Stomach (tissue), 9 donors: ENCODE measurements around the gene L1CAM. TPM values are rescaled to one million over a fixed set of nuclear protein-coding genes. Genes with fewer than 3 reads are reported as not detected.
A peak's percentile ranks its signal among the peaks of the same experiment; 100 is the strongest.

Source experiments
- DNase-seq, 2 donors: peaks; one replicate each; pipeline versions ENCODE4 v3.0.0 to v3.0.0-alpha.2; 2013 to 2019
- H3K27ac ChIP-seq, 5 donors: fragments of 200-600 bp in 4 of 5; sonication (generic) in 4 of 5; one replicate each; pipeline ENCODE4 v1.5.1; 2013 to 2019; ENCODE audit warnings: mild to moderate bottlenecking in 1 of 5, moderate library complexity in 1 of 5
- H3K27me3 ChIP-seq, 3 donors: fragments of 200-600 bp; sonication (generic); one replicate each; pipeline ENCODE4 v1.5.1; 2017 to 2019; ENCODE audit warnings: mixed run types in 1 of 3
- H3K36me3 ChIP-seq, 4 donors: fragments of 200-600 bp; sonication (generic); 1 replicate in 3 of 4; 2 replicates in 1 of 4; pipeline ENCODE4 v1.5.1; 2016 to 2019
- H3K4me1 ChIP-seq, 4 donors: fragments of 200-600 bp; sonication (generic); one replicate each; pipeline ENCODE4 v1.5.1; 2016 to 2019
- H3K4me3 ChIP-seq, 4 donors: fragments of 200-600 bp; sonication (generic) in 3 of 4; one replicate each; pipeline ENCODE4 v1.5.1; 2016 to 2019; ENCODE audit warnings: mild to moderate bottlenecking in 1 of 4
- H3K9me3 ChIP-seq, 4 donors: fragments of 200-600 bp; sonication (generic); one replicate each; pipeline ENCODE4 v1.5.1; 2016 to 2019
- EP300 ChIP-seq: sonication (generic); formaldehyde crosslinking; IDR thresholded peaks from one replicate; pipeline ENCODE4 v1.6.1; 2017; ENCODE audit warnings: antibody characterized with exemption
- POLR2A ChIP-seq, 4 donors: fragments of 450-650 bp; IDR thresholded peaks; one replicate each; pipeline ENCODE4 v1.6.1; 2016; ENCODE audit warnings: antibody characterized with exemption in 4 of 4, control low read depth in 2 of 4, mild to moderate bottlenecking in 1 of 4, moderate library complexity in 1 of 4
- POLR2AphosphoS5 ChIP-seq, 3 donors: sonication (generic); formaldehyde crosslinking; IDR thresholded peaks; one replicate each; pipeline ENCODE4 v1.6.1; 2016; ENCODE audit warnings: antibody characterized with exemption in 3 of 3
- WGBS, 5 donors: extraction: QIAGEN DNeasy Blood & Tissue Kit in 3 of 5; methylation state at CpG; one replicate each; pipeline versions ENCODE4 v1.1.5 to v1.1.7; 2013 to 2018; 5-methylcytosine and 5-hydroxymethylcytosine counted together
- intact Hi-C: fragments of 100-400 bp; cut with DNase I; formaldehyde crosslinking; loops from one replicate; pipeline ENCODE4 v1.15.1; 2023; ENCODE audit warnings: low total_unique reads
- polyA plus RNA-seq, 3 donors: library from polyadenylated mRNA; stranded (reverse); fragments of 200-250 nt; gene quantifications; one replicate each; pipeline ENCODE4 v1.2.3, GENCODE V29; 2013
- total RNA-seq, 5 donors: library from RNA; depleted of rRNA; stranded (reverse); fragments of >200 nt; gene quantifications; one replicate each; pipeline versions ENCODE4 v1.1.0 to v1.2.3, GENCODE V29; 2014 to 2016
- TF ChIP-seq, protein P1 (sequence below), 7 experiments: fragments of 450-650 bp in 4 of 7; fragments of 200-600 bp in 3 of 7; sonication (generic) in 3 of 7; IDR thresholded peaks; one replicate each; pipeline ENCODE4 v1.5.1; 2016 to 2019; ENCODE audit warnings: antibody characterized with exemption in 7 of 7, control low read depth in 2 of 7, mild to moderate bottlenecking in 1 of 7
- donor health status: healthy with polysubstance abuse.
- donor health status: Bipolar disorder and iron deficiency.
- donor health status: healthy.

Gene L1CAM
- total and polyA plus RNA-seq, 8 donors: under 0.01 to 19.1 (median 2.7) TPM

DNA sequence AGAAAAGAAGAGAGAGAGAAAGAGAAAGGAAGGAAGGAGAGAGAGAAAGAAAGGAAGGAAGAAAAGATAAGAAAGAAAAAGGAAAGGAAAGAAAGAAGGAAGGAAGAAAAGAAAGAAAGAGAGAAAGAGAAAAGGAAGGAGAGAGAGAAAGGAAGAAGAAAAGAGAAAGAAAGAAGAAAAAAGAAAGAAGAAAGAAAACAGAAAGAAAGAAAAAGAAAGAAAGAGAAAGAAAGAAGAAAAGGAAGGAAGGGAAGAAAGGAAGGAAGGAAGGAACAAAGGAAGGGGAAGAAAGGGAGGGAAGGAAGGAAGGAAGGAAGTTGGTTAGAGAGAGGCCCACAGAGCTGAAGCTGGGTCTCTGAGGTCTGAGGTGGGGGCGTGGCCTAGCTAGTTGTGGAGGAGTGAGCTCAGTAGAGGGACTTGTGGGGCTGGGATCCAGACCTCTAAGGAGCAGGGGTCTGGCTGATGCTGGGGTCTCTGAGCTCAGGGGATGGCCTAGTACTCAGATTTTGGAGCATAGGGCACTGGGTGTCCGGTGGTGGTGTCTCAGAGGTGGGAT, 28.5 kb downstream of the L1CAM start:
- WGBS, 5 donors: 49 to 77% (median 57%) methylated on average over 2 of the region's 2 CpGs
- peaks cover 0 to 19% (median 12%) of the 10 kb centered on the region in 3 donors for H3K27me3 ChIP-seq
- no peak for TF ChIP-seq POLR2A (IDR thresholded peaks at IDR 0.05)
- no peak for TF ChIP-seq EP300

DNA sequence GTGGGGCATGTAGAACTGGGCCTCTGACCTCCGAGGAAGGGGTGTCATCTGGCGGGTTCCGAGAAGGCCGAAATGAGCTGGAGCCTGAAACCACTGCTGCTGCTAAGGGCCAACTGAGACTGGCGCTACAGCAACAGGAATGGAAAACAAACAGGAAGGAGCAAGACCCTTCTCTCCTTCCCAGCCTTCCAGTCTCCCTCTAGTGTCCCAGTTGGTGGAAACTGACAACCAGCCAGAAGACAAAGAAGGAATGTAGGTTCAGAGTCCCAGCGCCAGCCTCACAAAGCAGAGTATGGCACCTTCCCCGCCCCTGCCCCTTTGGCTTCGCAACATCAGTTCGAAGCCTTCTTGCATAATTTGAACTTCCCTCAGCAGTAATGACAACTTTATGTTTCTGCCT, 31.3 kb downstream of the L1CAM start:
- H3K4me1 ChIP-seq: no peaks in the 10 kb centered on the region
- no peaks in the 10 kb centered on the region for H3K36me3 ChIP-seq
- DNase-seq: no peak
- intact Hi-C loops: no loop called here
- WGBS, 5 donors: 66 to 88% (median 80%) methylated on average over 6 to 9 of the region's 9 CpGs
- H3K27ac ChIP-seq: no peak overlapping the region
- H3K9me3 ChIP-seq: peaks cover 0 to 6% (median 2%) of the 10 kb centered on the region in 4 donors
- H3K27me3 ChIP-seq: peaks cover 0 to 24% (median 7%) of the 10 kb centered on the region in 3 donors
- H3K4me3 ChIP-seq: no peak overlapping the region
- TF ChIP-seq POLR2A (IDR thresholded peaks at IDR 0.05) (no peak), EP300 (no peak), POLR2AphosphoS5 (IDR thresholded peaks at IDR 0.05) (no peak)
- TF ChIP-seq, protein P1, sequence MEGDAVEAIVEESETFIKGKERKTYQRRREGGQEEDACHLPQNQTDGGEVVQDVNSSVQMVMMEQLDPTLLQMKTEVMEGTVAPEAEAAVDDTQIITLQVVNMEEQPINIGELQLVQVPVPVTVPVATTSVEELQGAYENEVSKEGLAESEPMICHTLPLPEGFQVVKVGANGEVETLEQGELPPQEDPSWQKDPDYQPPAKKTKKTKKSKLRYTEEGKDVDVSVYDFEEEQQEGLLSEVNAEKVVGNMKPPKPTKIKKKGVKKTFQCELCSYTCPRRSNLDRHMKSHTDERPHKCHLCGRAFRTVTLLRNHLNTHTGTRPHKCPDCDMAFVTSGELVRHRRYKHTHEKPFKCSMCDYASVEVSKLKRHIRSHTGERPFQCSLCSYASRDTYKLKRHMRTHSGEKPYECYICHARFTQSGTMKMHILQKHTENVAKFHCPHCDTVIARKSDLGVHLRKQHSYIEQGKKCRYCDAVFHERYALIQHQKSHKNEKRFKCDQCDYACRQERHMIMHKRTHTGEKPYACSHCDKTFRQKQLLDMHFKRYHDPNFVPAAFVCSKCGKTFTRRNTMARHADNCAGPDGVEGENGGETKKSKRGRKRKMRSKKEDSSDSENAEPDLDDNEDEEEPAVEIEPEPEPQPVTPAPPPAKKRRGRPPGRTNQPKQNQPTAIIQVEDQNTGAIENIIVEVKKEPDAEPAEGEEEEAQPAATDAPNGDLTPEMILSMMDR (IDR thresholded peaks at IDR 0.05): no peak

More for the DNA sequence above, 28.5 kb downstream of the L1CAM start:
- Histone ChIP-seq H3K27ac (no peak overlapping the region), H3K4me3 (no peak overlapping the region), H3K36me3 (no peaks in the 10 kb centered on the region), H3K4me1 (no peaks in the 10 kb centered on the region), H3K9me3 (peaks cover 0 to 6% (median 2%) of the 10 kb centered on the region in 4 donors)
- intact Hi-C loops: no loop called here
- DNase-seq: no peak

DNA sequence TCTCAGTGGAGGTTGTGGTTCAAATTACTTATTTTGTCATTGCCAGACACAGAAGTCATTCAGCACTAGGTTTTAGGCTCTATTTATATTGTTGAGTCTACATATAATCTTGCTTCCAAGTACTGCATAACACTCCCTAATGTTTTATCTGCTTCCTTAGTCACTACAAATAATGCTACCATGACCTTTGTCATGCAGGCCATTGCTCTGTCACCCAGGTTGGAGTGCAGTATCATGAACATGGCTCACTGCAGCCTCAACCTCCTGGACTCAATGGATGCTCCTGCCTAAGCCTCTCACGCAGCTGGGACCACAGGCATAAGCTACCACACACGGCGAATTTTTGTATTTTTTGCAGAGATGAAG, 32.1 kb downstream of the L1CAM start:
- WGBS, 5 donors: 73 to 89% (median 87%) methylated on average over 3 of the region's 3 CpGs; no CpG with 5 or more reads in 1 of the 5 donors
- peaks cover 0 to 24% (median 7%) of the 10 kb centered on the region in 3 donors for H3K27me3 ChIP-seq

DNA sequence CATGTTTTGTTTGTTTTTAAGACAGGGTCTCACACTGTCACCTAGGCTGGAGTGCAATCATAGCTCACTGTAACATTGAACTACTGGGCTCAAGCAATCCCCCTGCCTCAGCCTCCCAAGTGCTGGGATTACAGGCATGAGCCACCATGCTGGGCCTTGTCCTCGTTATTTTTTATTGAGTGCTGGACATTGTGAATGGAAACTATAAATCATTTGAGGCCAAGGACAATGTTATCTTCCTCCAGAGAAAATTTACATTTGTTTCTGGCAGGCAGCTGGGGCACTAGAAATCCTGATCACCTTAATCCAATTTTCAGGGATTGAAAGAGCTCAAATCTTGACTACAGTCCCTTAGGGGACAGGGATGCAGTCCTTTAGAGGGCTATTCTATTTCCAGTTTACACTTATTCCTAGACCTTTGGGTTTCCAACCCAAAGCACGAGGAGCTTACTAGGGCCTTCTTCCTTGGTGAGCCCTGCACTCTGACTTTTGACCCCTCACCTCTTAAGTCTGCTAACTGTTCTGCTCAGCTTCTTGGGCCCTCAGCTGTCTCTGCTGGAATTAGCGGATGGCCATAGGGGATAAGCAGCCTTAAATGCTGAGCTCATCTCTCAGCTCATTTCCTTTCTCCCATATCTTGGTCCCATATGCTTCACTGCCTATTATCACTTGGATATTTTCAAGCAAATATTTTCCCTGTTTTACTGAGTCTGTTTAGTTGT, 32.6 kb downstream of the L1CAM start:
- no peaks in the 10 kb centered on the region for H3K4me1 ChIP-seq
- peaks cover 0 to 23% (median 7%) of the 10 kb centered on the region in 3 donors for H3K27me3 ChIP-seq
- peak in 1 of 2 donors; percentile 1 for DNase-seq
- 47 to 75% (median 59%) methylated on average over 3 of the region's 3 CpGs for WGBS, 5 donors
- no peaks in the 10 kb centered on the region for H3K36me3 ChIP-seq
- no peak overlapping the region for H3K27ac ChIP-seq
- TF ChIP-seq, protein P1 (IDR thresholded peaks at IDR 0.05): no peak
- TF ChIP-seq POLR2A (IDR thresholded peaks at IDR 0.05) (no peak), EP300 (no peak)
- intact Hi-C loops: no loop called here
- no peak overlapping the region for H3K4me3 ChIP-seq
- H3K9me3 ChIP-seq: peaks cover 0 to 6% (median 2%) of the 10 kb centered on the region in 4 donors

More for the DNA sequence above, 32.1 kb downstream of the L1CAM start:
- intact Hi-C loops: no loop called here
- peak in 1 of 2 donors; percentile 1 for DNase-seq
- no peak for TF ChIP-seq POLR2AphosphoS5 (IDR thresholded peaks at IDR 0.05)
- TF ChIP-seq POLR2A (IDR thresholded peaks at IDR 0.05): no peak
- TF ChIP-seq EP300: no peak
- TF ChIP-seq, protein P1 (IDR thresholded peaks at IDR 0.05): no peak
- no peak overlapping the region for H3K27ac ChIP-seq
- H3K36me3 ChIP-seq: no peaks in the 10 kb centered on the region
- peaks cover 0 to 6% (median 2%) of the 10 kb centered on the region in 4 donors for H3K9me3 ChIP-seq
- H3K4me1 ChIP-seq: no peaks in the 10 kb centered on the region
- H3K4me3 ChIP-seq: no peak overlapping the region
